Measurements from ENCODE around the gene PKN1.

DNA sequence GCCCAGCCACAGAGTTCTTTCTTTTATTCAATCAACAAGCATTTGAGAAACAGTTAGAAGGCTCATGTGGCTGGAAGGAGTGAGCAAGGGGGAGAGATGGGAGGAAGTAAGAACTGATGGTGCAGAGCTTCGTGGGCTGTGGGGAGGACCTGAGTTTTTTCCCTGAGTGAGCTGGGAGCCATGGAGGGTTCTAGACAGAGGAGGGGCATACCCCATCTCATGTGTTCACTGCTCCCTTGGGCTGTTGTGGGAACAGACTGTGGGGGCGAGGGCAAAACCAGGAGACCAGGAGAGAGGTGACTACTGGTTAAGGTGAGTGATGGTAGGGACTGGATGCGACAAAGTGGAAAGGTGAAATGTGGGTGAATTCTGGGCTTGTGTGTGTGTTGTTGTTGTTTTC lies 2.4 kb upstream of the PKN1 start:
- TF ChIP-seq, protein P1, sequence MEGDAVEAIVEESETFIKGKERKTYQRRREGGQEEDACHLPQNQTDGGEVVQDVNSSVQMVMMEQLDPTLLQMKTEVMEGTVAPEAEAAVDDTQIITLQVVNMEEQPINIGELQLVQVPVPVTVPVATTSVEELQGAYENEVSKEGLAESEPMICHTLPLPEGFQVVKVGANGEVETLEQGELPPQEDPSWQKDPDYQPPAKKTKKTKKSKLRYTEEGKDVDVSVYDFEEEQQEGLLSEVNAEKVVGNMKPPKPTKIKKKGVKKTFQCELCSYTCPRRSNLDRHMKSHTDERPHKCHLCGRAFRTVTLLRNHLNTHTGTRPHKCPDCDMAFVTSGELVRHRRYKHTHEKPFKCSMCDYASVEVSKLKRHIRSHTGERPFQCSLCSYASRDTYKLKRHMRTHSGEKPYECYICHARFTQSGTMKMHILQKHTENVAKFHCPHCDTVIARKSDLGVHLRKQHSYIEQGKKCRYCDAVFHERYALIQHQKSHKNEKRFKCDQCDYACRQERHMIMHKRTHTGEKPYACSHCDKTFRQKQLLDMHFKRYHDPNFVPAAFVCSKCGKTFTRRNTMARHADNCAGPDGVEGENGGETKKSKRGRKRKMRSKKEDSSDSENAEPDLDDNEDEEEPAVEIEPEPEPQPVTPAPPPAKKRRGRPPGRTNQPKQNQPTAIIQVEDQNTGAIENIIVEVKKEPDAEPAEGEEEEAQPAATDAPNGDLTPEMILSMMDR (IDR thresholded peaks at IDR 0.05), result no peak
- no peak for TF ChIP-seq POLR2AphosphoS5 (IDR thresholded peaks at IDR 0.05; ENCODE audit: low read depth, low read length)
